Measurements from ENCODE around the gene SLC40A1.
A peak's percentile ranks its signal among the peaks of the same experiment; 100 is the strongest.
"Not testable (repeated sequence)": the region's sequence is repeated elsewhere in the genome, so short reads cannot be mapped to it uniquely, and the experiment has no call there.

Gene SLC40A1

DNA sequence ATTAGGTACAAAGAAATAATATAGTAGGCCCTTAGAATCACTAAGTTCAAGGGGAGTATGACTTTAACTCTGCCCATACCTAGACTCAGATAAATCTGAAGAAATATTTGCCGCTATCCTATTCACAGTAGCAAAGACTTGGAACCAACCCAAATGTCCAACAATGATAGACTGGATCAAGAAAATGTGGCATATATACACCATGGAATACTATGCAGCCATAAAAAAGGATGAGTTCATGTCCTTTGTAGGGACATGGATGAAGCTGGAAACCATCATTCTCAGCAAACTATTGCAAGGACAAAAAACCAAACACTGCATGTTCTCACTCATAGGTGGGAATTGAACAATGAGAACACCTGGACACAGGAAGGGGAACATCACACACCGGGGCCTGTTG is 21.1 kb upstream of the SLC40A1 start:
- DNase-seq (ENCODE audit: low read depth in 2 of 3, low spot score in 2 of 3): not testable (repeated sequence)

DNA sequence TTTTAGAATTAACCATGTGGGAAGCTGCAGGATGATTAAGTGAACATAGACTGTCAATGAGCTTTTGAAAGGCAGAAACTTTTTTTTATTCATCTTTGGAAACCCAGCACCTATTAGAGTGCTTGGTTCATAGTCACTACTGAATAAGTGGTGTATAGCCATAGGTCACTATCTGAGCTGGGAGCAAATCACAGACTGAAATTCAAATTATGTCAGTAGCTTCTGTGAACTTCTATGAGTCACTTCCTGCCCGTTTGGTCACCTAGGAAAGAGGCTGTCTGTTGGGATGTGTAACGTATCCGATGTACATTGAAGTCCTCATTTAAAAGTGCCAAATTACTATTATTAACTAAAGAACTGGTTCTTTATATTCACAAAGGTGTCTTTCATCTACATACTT is 20.5 kb upstream of the SLC40A1 start:
- no peak for DNase-seq (ENCODE audit: low read depth in 2 of 3, low spot score in 2 of 3)

- DNase-seq (ENCODE audit: low read depth in 2 of 3, low spot score in 2 of 3): no peak
Measured at GRCh38 chr2:189599245-189599644, 18.7 kb upstream of the SLC40A1 start.

GRCh38 chr2:189595417-189595816 is 14.8 kb upstream of the SLC40A1 start:
- no peak for DNase-seq (ENCODE audit: low read depth in 2 of 3, low spot score in 2 of 3)

GRCh38 chr2:189594305-189594704 is 13.7 kb upstream of the SLC40A1 start:
- no peak for DNase-seq (ENCODE audit: low read depth in 2 of 3, low spot score in 2 of 3)

GRCh38 chr2:189593115-189593514 is 12.5 kb upstream of the SLC40A1 start:
- no peak for DNase-seq (ENCODE audit: low read depth in 2 of 3, low spot score in 2 of 3)

DNA sequence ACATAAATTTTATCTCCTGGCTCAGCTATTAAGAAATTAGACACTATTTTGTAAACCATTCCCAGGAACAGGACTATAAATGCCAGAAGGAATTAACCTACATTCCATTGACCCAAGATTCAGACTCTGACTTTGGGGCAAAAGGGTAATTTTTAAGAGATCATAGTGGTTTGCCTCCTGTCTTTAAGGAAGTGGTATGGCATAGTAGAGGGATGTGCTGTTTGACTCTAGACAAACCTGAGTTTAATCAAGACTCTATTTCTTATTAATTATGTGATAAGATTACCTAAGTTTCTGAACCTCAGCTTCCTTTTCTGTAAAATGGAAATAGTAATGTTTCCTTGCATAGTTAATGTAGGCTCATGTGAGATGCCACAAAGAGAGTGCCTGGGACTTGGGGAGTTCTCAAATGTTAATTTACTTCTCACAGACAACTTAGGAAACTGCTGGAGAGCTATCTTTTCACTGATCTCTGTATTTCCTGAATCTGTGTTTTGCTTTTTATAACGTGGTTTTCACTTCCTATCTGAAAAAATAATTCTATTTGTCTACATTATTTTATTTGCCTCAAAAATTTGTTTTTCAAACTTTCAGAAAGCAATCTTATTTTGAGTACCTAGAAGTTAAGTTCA is 11.9 kb upstream of the SLC40A1 start:
- no peak for DNase-seq (ENCODE audit: low read depth in 2 of 3, low spot score in 2 of 3)

- no peak for DNase-seq (ENCODE audit: low read depth in 2 of 3, low spot score in 2 of 3)
Measured at GRCh38 chr2:189587780-189588179, 7.2 kb upstream of the SLC40A1 start.

DNA sequence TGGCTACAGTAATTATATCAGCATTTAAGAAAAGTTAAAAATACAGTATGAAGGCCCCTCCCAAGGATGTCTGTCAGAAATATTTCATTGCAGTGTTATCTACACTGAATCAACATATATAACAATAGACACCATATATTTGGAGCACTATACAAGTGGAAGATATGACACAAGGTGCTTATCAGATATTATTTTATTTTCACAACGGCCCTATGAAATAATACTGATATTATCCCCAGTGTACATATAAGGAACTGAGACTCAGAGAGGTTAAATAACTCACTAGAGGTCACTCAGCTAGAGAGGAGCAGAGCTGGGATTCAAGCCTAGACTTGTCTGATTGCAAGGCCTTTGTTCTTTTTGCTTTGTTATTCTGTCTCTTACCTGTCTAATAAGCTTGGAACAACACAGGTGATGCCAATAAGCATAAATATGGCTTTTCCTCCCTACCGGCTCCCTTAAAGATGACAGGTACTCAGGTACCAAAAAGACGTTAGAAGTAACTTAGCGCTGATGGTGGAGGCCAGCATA is 4.7 kb upstream of the SLC40A1 start:
- no peak for DNase-seq (ENCODE audit: low read depth in 2 of 3, low spot score in 2 of 3)

DNA sequence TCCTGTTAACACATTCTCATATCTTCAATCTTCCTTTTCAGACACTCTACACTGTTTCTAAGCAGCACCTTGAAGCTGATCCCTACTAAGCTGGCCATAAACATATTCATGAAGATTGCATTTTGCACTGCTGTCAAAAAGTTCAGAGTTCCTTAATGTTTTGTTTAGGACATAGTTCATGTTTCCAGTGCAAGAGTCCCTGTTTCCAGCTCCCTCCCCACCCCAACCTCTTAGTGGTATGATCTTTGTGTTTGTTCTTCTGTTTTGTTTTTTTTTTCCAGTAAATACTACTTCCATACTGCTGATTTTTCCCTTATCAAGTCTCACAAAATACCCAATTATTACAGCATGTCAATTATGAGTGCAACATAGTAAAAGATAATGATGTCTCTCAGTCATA is 4.1 kb upstream of the SLC40A1 start:
- DNase-seq (ENCODE audit: low read depth in 2 of 3, low spot score in 2 of 3): no peak

DNA sequence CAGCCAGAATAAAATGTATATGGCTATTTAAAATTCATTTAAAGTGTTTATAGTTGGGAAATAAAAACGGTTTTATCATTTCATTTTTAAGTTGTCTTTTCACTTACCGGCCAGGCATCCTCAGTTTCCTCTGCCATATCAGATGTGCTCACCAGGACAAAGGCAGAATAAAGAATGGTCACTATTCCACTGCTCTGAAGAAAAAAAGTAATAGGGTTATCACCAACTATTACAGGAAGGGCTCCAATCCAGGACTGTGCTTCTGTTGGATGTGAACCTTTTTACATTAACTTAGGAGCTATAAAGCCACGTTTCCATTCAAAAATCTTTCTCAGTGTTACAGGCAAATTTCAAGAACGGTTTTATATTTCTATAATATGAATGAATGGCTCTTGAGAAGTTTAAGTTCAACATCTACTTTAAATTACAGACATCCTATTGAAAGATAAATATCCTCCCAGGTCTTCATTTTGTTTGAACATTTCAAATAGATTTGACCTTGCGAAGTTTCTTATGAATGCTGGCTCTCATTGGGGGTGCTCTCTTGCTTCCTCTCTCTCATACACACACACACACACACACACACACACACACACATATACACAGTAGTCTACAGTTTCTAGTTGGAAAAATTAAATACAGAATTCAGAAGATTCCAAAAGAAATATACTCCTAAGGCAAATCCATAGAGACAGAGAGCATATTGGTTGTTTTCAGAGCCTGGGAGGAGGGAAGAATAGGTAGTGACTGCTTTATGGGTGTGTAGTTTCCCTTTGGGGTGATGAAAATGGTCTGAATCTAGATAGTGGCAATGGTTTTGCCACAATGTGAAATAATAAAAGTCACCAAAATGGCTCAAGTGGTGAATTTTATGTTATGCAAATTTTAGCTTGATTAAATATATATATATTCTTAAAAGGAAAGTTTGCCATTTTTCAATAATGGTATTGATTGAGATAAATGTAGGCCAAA is 2.9 kb upstream of the SLC40A1 start:
- DNase-seq (ENCODE audit: low read depth in 2 of 3, low spot score in 2 of 3): no peak

GRCh38 chr2:189582809-189583192 is 2.2 kb upstream of the SLC40A1 start:
- no peak for DNase-seq (ENCODE audit: low read depth in 2 of 3, low spot score in 2 of 3)

DNA sequence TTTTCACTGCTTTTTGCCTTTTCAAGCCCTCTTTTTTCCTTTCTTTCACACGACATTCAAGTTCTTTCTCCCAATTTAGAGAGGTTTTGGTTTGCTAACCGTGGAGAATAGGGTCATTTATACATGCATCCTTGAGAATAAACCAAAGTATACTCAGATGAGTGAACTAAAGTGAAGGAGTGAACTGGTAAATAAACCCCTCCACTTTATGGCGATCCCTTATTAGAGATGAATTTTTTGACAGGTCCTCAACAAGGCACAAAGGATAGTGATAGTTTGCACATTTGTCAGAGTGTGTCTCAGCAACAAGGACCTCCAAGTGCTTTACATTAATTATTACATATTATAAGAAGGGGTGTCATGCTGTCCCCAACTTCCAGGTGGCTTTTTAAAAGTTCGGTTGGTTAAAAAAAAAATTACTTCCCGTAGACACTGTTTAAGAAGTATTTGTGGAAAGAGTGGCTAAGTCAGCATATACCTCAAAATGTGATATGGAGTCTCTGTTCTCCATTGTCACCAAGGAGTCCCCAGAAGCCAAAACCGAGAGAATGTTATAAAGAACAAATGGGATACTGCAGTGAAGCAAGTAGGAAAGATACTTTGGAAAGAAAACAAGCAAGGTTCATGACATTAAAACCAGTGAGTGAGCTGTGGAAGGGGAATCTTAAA is 1.7 kb upstream of the SLC40A1 start:
- no peak for DNase-seq (ENCODE audit: low read depth in 2 of 3, low spot score in 2 of 3)

- DNase-seq (ENCODE audit: low read depth in 2 of 3, low spot score in 2 of 3): peak in 1 of 3 experiments; percentile 5
Measured at GRCh38 chr2:189581354-189582139, 961 bp upstream of the SLC40A1 start.

DNA sequence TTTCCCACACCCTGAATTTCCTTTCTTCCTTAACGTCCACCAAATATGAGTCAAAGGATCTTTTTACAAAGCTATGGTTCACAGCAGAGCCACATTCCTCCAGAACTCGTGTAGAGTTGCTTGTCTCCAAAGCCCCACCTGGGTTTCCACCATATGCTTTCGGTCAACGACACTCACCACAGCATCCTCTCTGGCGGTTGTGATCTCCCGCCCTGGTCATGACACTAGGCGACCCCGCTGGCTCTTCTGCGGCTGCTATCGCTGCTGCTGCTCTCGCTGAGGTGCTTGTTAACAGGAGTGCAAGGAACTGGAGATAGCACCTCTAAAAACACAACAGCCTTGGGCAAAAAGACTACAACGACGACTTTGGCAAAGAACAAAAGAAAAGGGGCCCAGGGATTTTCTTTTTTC is 340 bp downstream of the SLC40A1 start:
- DNase-seq (ENCODE audit: low read depth in 2 of 3, low spot score in 2 of 3): peak in 1 of 3 experiments; percentile 6

- no peak for DNase-seq (ENCODE audit: low read depth in 2 of 3, low spot score in 2 of 3)
Measured at GRCh38 chr2:189579585-189580186, 900 bp downstream of the SLC40A1 start.

- no peak for DNase-seq (ENCODE audit: low read depth in 2 of 3, low spot score in 2 of 3)
Measured at GRCh38 chr2:189578272-189578950, 2.2 kb downstream of the SLC40A1 start.

DNA sequence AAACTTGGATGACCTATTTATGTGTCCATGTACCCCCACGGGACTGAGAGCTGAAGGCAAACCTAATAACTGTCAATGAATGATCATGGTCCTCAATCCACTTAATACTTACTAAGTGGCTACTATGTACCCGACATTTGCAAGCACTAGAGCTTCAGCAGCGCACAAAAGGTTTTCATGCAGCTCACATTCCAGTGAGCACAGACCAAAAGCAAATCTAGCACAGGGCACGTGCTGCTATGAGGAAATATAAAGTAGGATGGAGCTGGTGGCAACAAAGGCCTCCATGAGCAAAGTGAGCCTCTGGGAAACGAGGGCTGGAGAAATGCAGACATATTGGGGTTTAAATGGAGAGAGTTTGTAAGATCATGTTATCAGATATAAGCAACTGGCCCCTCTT is 3.5 kb downstream of the SLC40A1 start:
- DNase-seq (ENCODE audit: low read depth in 2 of 3, low spot score in 2 of 3): no peak

- DNase-seq (ENCODE audit: low read depth in 2 of 3, low spot score in 2 of 3): no peak
Measured at GRCh38 chr2:189576396-189576795, 4.2 kb downstream of the SLC40A1 start.
